Astrocyte of the cerebellum (primary cell): ENCODE results near the gene DNPEP.
A peak's percentile ranks its signal among the peaks of the same experiment; 100 is the strongest.

Source experiments
- DNase-seq: peaks from one replicate; pipeline ENCODE4 v3.0.0-alpha.2; 2011; ENCODE audit warnings: low read depth
- H3K4me3 ChIP-seq: 2 replicates; pipeline ENCODE4 v1.5.1; 2011; ENCODE audit warnings: mild to moderate bottlenecking, low read depth, low read length, moderate library complexity
- in situ Hi-C: cut with HindIII; loops from 2 replicates; pipeline ENCODE4 v1.10.0; 2017; ENCODE audit warnings: low sequenced_read_pairs
- TF ChIP-seq, protein P1 (sequence below): IDR thresholded peaks from 2 replicates; pipeline ENCODE4 v1.5.1; 2012; ENCODE audit warnings: low read length, low read depth, moderate library complexity, mild to moderate bottlenecking; ENCODE audit errors: missing control alignments

The DNPEP gene

DNA sequence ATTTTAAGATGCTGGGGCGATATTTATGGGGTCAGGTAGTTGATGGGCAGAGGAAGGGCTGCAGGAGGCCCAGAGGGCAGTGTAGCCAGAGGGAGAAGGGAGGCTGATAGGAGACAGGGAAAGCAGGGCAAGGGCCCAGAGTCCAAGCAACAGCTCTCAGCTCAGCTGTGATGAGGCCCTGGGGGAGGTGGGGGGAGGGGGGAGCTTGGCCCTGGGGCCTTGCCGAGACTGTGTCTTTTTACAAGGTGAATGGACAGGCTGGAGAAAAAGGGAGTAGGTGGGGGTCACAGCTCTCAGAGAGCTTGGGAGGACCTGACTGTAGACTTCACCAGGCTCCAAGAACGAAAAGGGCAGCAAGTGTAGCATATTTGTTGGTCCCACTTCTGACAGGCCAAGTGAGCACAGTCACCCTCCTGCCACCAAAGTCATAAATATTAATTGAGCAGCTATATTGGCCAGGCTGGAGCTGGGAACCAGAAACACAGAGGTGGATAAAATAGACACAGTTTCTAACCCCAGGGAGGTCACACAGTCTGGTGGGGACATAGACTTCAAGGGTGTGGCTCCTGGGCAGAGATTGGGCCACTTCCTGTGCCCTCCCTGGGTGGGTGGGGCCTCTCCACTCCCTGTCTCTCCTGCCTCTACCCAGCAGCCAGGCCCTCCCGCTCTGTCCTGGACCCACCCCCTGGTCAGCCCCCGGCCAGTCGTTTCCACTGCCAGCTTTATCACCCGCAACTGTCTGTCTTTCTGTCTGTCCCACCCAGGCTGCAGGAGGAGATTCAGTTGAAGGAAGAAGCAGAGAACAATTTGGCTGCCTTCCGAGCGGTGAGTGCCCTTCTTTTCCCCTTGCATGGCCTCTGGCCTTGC is 31.9 kb upstream of the DNPEP start:
- TF ChIP-seq, protein P1, sequence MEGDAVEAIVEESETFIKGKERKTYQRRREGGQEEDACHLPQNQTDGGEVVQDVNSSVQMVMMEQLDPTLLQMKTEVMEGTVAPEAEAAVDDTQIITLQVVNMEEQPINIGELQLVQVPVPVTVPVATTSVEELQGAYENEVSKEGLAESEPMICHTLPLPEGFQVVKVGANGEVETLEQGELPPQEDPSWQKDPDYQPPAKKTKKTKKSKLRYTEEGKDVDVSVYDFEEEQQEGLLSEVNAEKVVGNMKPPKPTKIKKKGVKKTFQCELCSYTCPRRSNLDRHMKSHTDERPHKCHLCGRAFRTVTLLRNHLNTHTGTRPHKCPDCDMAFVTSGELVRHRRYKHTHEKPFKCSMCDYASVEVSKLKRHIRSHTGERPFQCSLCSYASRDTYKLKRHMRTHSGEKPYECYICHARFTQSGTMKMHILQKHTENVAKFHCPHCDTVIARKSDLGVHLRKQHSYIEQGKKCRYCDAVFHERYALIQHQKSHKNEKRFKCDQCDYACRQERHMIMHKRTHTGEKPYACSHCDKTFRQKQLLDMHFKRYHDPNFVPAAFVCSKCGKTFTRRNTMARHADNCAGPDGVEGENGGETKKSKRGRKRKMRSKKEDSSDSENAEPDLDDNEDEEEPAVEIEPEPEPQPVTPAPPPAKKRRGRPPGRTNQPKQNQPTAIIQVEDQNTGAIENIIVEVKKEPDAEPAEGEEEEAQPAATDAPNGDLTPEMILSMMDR = no peak
- H3K4me3 ChIP-seq = no peak overlapping the region
- DNase-seq = no peak
- in situ Hi-C loops = loop anchor here (25.0 kb wide), 1 partner anchor 118 kb away; the partner anchor contains the start of genes CHPF and TMEM198

DNA sequence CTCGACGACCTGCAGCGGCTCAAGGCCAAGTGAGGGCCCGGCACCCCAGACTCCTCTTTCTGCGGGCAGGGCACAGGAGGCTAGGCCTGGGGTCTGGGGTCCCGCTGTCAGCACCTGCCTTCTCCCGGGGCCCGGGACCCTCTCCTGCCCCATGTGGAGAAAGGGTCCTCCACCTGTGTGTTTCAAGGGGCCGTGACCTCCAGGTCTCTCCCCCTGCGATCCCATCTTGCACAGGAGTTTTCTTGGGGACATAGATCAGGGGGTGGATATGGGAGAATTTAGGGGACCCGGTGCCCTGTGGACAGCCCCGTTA is 31.3 kb upstream of the DNPEP start:
- H3K4me3 ChIP-seq = no peak overlapping the region
- in situ Hi-C loops = loop anchor here (25.0 kb wide), 1 partner anchor 118 kb away; the partner anchor contains the start of genes CHPF and TMEM198
- no peak for DNase-seq
- TF ChIP-seq, protein P1 = no peak

DNA sequence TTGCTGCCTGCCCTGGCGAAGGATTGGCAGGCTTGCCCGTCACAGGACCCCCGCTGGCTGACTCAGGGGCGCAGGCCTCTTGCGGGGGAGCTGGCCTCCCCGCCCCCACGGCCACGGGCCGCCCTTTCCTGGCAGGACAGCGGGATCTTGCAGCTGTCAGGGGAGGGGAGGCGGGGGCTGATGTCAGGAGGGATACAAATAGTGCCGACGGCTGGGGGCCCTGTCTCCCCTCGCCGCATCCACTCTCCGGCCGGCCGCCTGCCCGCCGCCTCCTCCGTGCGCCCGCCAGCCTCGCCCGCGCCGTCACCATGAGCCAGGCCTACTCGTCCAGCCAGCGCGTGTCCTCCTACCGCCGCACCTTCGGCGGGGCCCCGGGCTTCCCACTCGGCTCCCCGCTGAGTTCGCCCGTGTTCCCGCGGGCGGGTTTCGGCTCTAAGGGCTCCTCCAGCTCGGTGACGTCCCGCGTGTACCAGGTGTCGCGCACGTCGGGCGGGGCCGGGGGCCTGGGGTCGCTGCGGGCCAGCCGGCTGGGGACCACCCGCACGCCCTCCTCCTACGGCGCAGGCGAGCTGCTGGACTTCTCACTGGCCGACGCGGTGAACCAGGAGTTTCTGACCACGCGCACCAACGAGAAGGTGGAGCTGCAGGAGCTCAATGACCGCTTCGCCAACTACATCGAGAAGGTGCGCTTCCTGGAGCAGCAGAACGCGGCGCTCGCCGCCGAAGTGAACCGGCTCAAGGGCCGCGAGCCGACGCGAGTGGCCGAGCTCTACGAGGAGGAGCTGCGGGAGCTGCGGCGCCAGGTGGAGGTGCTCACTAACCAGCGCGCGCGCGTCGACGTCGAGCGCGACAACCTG is 30.7 kb upstream of the DNPEP start, which contains the start of gene DES:
TSS of gene DES (plus strand) at position 223 of the 857 bp plus-strand sequence. CDS start at position 309, 86 bp downstream.
- peak within 1 kb of the TSS; percentile 16 for H3K4me3 ChIP-seq
- TF ChIP-seq, protein P1 = no peak
- no peak for DNase-seq
- in situ Hi-C loops = loop anchor here (25.0 kb wide), 1 partner anchor 119 kb away; the partner anchor contains the start of genes CHPF and TMEM198

DNA sequence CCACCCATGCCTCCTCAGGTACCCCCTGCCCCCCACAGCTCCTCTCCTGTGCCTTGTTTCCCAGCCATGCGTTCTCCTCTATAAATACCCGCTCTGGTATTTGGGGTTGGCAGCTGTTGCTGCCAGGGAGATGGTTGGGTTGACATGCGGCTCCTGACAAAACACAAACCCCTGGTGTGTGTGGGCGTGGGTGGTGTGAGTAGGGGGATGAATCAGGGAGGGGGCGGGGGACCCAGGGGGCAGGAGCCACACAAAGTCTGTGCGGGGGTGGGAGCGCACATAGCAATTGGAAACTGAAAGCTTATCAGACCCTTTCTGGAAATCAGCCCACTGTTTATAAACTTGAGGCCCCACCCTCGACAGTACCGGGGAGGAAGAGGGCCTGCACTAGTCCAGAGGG is 29.7 kb upstream of the DNPEP start:
- DNase-seq = no peak
- no peak overlapping the region for H3K4me3 ChIP-seq
- in situ Hi-C loops = loop anchor here (25.0 kb wide), 1 partner anchor 120 kb away; the partner anchor contains the start of genes CHPF and TMEM198
- TF ChIP-seq, protein P1 = no peak

DNA sequence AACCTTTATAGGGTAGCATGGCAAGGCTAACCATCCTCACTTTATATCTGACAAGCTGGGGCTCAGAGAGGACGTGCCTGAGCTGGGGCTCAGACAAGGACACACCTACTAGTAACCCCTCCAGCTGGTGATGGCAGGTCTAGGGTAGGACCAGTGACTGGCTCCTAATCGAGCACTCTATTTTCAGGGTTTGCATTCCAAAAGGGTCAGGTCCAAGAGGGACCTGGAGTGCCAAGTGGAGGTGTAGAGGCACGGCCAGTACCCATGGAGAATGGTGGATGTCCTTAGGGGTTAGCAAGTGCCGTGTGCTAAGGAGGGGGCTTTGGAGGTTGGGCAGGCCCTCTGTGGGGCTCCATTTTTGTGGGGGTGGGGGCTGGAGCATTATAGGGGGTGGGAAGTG is 29.2 kb upstream of the DNPEP start:
- DNase-seq = no peak
- H3K4me3 ChIP-seq = no peak overlapping the region
- TF ChIP-seq, protein P1 = no peak
- in situ Hi-C loops = loop anchor here (25.0 kb wide), 1 partner anchor 120 kb away; the partner anchor contains the start of genes CHPF and TMEM198

DNA sequence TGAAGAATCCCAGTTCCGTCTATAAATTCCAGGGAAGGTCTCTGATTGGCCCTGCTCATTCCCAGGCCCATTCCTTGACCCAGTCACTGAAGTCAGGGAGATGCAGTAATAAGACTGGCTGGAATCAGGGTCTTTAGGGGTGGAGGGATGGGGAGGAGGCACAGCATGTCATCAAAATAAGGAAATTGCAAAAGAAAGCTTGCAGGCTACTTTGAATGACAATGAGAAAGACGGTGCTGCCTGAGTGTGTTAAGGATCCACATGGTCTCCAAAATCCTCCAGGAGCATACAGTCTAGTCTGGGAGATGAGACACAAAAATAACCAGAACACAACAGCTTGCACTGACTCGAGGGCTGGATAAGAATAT is 28.5 kb upstream of the DNPEP start:
- TF ChIP-seq, protein P1 = no peak
- no peak for DNase-seq
- in situ Hi-C loops = loop anchor here (25.0 kb wide), 1 partner anchor 121 kb away; the partner anchor contains the start of genes CHPF and TMEM198
- no peak overlapping the region for H3K4me3 ChIP-seq
